K562 (cell line): ENCODE data around the gene AKAP13. TPM values are rescaled to one million over a fixed set of nuclear protein-coding genes. Genes with fewer than 3 reads are reported as not detected.

ENCODE experiments used
- ATAC-seq: fragments of 200-7000 bp; cut with Tn5 transposase; 3 replicates; pipeline ENCODE4 v1.9.1; 2020; ENCODE audit warnings: moderate library complexity
- BruUV-seq: library from RNA; stranded (reverse); fragments of 400-500 nt; replicated peaks from 2 replicates; lab custom pipeline; 2021; lab: Mats Ljungman, UMichigan
- CTCF ChIA-PET: fragments of 300-600 bp; formaldehyde crosslinking; extraction: SDS; loops from one replicate; lab custom pipeline; 2021; ENCODE audit warnings: low intra/inter-chr PET ratio; lab: Yijun Ruan, JAX
- POLR2A ChIA-PET: fragments of 300-600, 350-650 bp; sonication (Branson Sonifier 250); formaldehyde crosslinking; extraction: SDS; loops from one replicate; lab custom pipeline; 2021; ENCODE audit warnings: antibody characterized with exemption, inconsistent platforms; lab: Yijun Ruan, JAX
- DNase-seq, 4 experiments: peaks; one replicate each; pipeline versions ENCODE4 v3.0.0 to v3.0.0-alpha.2; 2011 to 2018; ENCODE audit warnings: low spot score in 3 of 4, mixed read lengths in 3 of 4; ENCODE audit errors: extremely low read depth in 1 of 4
- FAIRE-seq: peaks from 2 replicates; lab custom pipeline; 2011; peaks lifted over from hg19 to GRCh38; lab: Jason Lieb, UNC
- H2AFZ ChIP-seq: 2 replicates; pipeline ENCODE4 v1.6.0; 2011; ENCODE audit warnings: low read depth, low read length, control low read depth, inconsistent platforms
- H3K27ac ChIP-seq: fragments of 200-600 bp; 3 replicates; pipeline ENCODE4 v1.8.0; 2011; ENCODE audit warnings: low read depth, mild to moderate bottlenecking, control low read depth, inconsistent platforms, low read length, moderate library complexity, mixed read lengths; ENCODE audit errors: extremely low read depth
- H3K27me3 ChIP-seq, 2 experiments: fragments of 300-600 bp in 1 of 2; 2 replicates in 1 of 2; 3 replicates in 1 of 2; pipeline versions ENCODE4 v1.6.0 to v1.8.0; 2011; ENCODE audit warnings: inconsistent platforms in 2 of 2, low read length in 2 of 2, mild to moderate bottlenecking in 1 of 2, mixed read lengths in 1 of 2, moderate library complexity in 1 of 2; ENCODE audit not compliant: control insufficient read depth in 2 of 2, insufficient read depth in 2 of 2
- H3K36me3 ChIP-seq: fragments of 300-600 bp; 3 replicates; pipeline ENCODE4 v1.8.0; 2011; ENCODE audit warnings: mild to moderate bottlenecking, low read length, inconsistent platforms; ENCODE audit not compliant: control insufficient read depth, insufficient read depth
- H3K4me1 ChIP-seq, 2 experiments: fragments of 200-600 bp in 1 of 2; replicated peaks in 1 of 2; 2 replicates in 1 of 2; 3 replicates in 1 of 2; pipeline versions ENCODE4 v1.5.1 to v1.8.0; 2011; ENCODE audit warnings: inconsistent platforms in 2 of 2, low read length in 2 of 2, mild to moderate bottlenecking in 1 of 2, mixed read lengths in 1 of 2, moderate library complexity in 1 of 2; ENCODE audit not compliant: control insufficient read depth in 2 of 2, insufficient read depth in 2 of 2
- H3K4me2 ChIP-seq: 2 replicates; pipeline ENCODE4 v1.6.1; 2011; ENCODE audit warnings: low read length, control low read depth, inconsistent platforms, mixed read lengths; ENCODE audit not compliant: insufficient read depth
- H3K4me3 ChIP-seq: fragments of 200-600 bp; sonication (generic), shearing (Covaris generic); 2 replicates; pipeline ENCODE4 v1.5.1; 2016; ENCODE audit warnings: control low read depth, inconsistent platforms
- H3K79me2 ChIP-seq: fragments of 200-600 bp; 3 replicates; pipeline ENCODE4 v1.8.0; 2011; ENCODE audit warnings: low read length, inconsistent platforms; ENCODE audit not compliant: control insufficient read depth, insufficient read depth
- H3K9ac ChIP-seq, 2 experiments: 2 replicates each; pipeline versions ENCODE4 v1.6.0 to v1.6.1; 2011; ENCODE audit warnings: low read depth in 2 of 2, low read length in 2 of 2, control low read depth in 1 of 2, inconsistent platforms in 1 of 2, mild to moderate bottlenecking in 1 of 2, mixed read lengths in 1 of 2; ENCODE audit not compliant: insufficient read depth in 1 of 2
- H3K9me1 ChIP-seq: one replicate; pipeline ENCODE4 v1.6.0; 2011; ENCODE audit warnings: inconsistent platforms, mild to moderate bottlenecking, low read length, moderate library complexity; ENCODE audit not compliant: control insufficient read depth, insufficient read depth
- H3K9me3 ChIP-seq: replicated peaks from 2 replicates; pipeline ENCODE4 v1.5.1; 2011; ENCODE audit warnings: low read depth, low read length, inconsistent platforms; ENCODE audit not compliant: control insufficient read depth, insufficient read depth
- H4K20me1 ChIP-seq: replicated peaks from 2 replicates; pipeline ENCODE4 v1.6.1; 2011; ENCODE audit warnings: low read length, inconsistent platforms, mixed read lengths; ENCODE audit not compliant: control insufficient read depth, insufficient read depth
- CTCF ChIP-seq, 3 experiments: IDR thresholded peaks in 2 of 3; conservative IDR thresholded peaks in 1 of 3; 2 replicates each; pipeline ENCODE4 v1.5.1; 2011 to 2012; ENCODE audit warnings: low read length in 3 of 3, mild to moderate bottlenecking in 3 of 3, control low read depth in 2 of 3, improper control_type of control experiment in 1 of 3, inconsistent platforms in 1 of 3, low read depth in 1 of 3, mixed read lengths in 1 of 3, moderate library complexity in 1 of 3; ENCODE audit not compliant: insufficient read depth in 2 of 3
- ETV1 ChIP-seq: fragments of 450-650 bp; conservative IDR thresholded peaks from 2 replicates; pipeline ENCODE4 v1.6.1; 2016; ENCODE audit warnings: missing genetic modification characterization, control low read depth, low read depth, missing compliant biosample characterization
- FOXK2 ChIP-seq, 2 experiments: fragments of 450-650 bp; IDR thresholded peaks in 1 of 2; conservative IDR thresholded peaks in 1 of 2; 2 replicates each; pipeline ENCODE4 v1.6.1; 2016; ENCODE audit warnings: low read depth in 2 of 2, mild to moderate bottlenecking in 1 of 2
- HIVEP1 ChIP-seq: fragments of 250-450 bp; sonication (Bioruptor Pico); IDR thresholded peaks from 2 replicates; pipeline ENCODE4 v1.4.0; 2020; ENCODE audit warnings: mild to moderate bottlenecking
- NCOA4 ChIP-seq: fragments of 450-650 bp; IDR thresholded peaks from 2 replicates; pipeline ENCODE4 v1.6.1; 2018; ENCODE audit warnings: mild to moderate bottlenecking; ENCODE audit not compliant: partially characterized antibody
- NFATC3 ChIP-seq: fragments of 450-650 bp; IDR thresholded peaks from 2 replicates; pipeline ENCODE4 v1.6.1; 2017; ENCODE audit warnings: mild to moderate bottlenecking
- PURB ChIP-seq: sonication (generic); formaldehyde crosslinking; IDR thresholded peaks from 2 replicates; pipeline ENCODE4 v1.9.0; 2021; ENCODE audit warnings: low read depth, mild to moderate bottlenecking, missing genetic modification reagents
- RAD21 ChIP-seq, 2 experiments: fragments of 250-450 bp in 1 of 2; fragments of 450-650 bp in 1 of 2; sonication (Bioruptor Pico) in 1 of 2; formaldehyde crosslinking in 1 of 2; IDR thresholded peaks in 1 of 2; conservative IDR thresholded peaks in 1 of 2; 2 replicates each; pipeline versions ENCODE4 v1.4.0 to v1.8.0; 2020 to 2022; ENCODE audit warnings: mild to moderate bottlenecking in 2 of 2, moderate library complexity in 1 of 2
- RBBP5 ChIP-seq: fragments of 200-600 bp; sonication (generic); IDR thresholded peaks from 2 replicates; pipeline ENCODE4 v1.6.1; 2012; ENCODE audit warnings: borderline replicate concordance, mild to moderate bottlenecking, low read length, control low read depth, inconsistent platforms; ENCODE audit not compliant: insufficient read depth, poor library complexity, severe bottlenecking
- SUPT5H ChIP-seq: fragments of 450-650 bp; IDR thresholded peaks from 2 replicates; pipeline ENCODE4 v1.6.1; 2016
- TFAM ChIP-seq: fragments of 250-450 bp; sonication (Bioruptor Pico); conservative IDR thresholded peaks from 2 replicates; pipeline ENCODE4 v1.5.0; 2021; ENCODE audit warnings: mild to moderate bottlenecking, moderate library complexity
- YY1 ChIP-seq, 3 experiments: IDR thresholded peaks; 2 replicates each; pipeline ENCODE4 v1.6.1; 2011; ENCODE audit warnings: low read length in 2 of 3, mild to moderate bottlenecking in 2 of 3, moderate library complexity in 2 of 3, borderline replicate concordance in 1 of 3, control low read depth in 1 of 3, low read depth in 1 of 3; ENCODE audit not compliant: insufficient read depth in 3 of 3, insufficient replicate concordance in 2 of 3, control insufficient read depth in 1 of 3, insufficient read length in 1 of 3; ENCODE audit errors: extremely low read depth in 1 of 3
- ZC3H11A ChIP-seq: IDR thresholded peaks from 2 replicates; pipeline ENCODE4 v1.6.1; 2012; ENCODE audit warnings: low read depth, low read length, improper control_type of control experiment
- ZNF347 ChIP-seq: fragments of 450-650 bp; formaldehyde crosslinking; IDR thresholded peaks from 2 replicates; pipeline ENCODE4 v1.4.0; 2020; ENCODE audit warnings: low read depth, mild to moderate bottlenecking, moderate library complexity
- WGBS: fragments of 100-300 bp; shearing (Covaris generic); methylation state at CpG from one replicate; pipeline ENCODE4 v1.1.6; 2016; ENCODE audit warnings: low coverage, mixed read lengths; ENCODE audit not compliant: insufficient coverage; ENCODE audit errors: missing lambda C conversion rate; 5-methylcytosine and 5-hydroxymethylcytosine counted together
- in situ Hi-C: fragments of 300-500 bp; cut with MboI; formaldehyde crosslinking; loops from 4 replicates; pipeline ENCODE4 v1.15.0; 2018; ENCODE audit warnings: inconsistent platforms, mixed read lengths
- intact Hi-C: fragments of 100-400 bp; cut with micrococcal nuclease; formaldehyde crosslinking; loops from 2 replicates; pipeline ENCODE4 v1.14.2; 2022
- polyA plus RNA-seq, 8 experiments: library from polyadenylated mRNA; depleted of rRNA in 4 of 8; stranded (reverse) in 5 of 8; unstranded in 3 of 8; fragments of >200 nt; fragmentation: Nextera tagmentation in 2 of 8; fragmentation: Illumina TruSeq in 1 of 8; extraction: Ambion mirVana in 2 of 8; extraction: Trizol in 1 of 8; gene quantifications; 2 replicates each; pipeline versions ENCODE4 v1.2.1 to v1.2.3, GENCODE V29; 2011 to 2014; ENCODE audit warnings: inconsistent platforms in 1 of 8, missing spikeins in 1 of 8
- total RNA-seq, 7 experiments: library from RNA; depleted of rRNA in 6 of 7; stranded (reverse); fragments of >200 nt in 6 of 7; fragmentation: Illumina TruSeq in 2 of 7; extraction: Trizol in 2 of 7; gene quantifications; 2 replicates each; pipeline versions ENCODE4 v1.2.1 to v1.2.3, GENCODE V29; 2011 to 2021; ENCODE audit warnings: low replicate concordance in 1 of 7
- TF ChIP-seq, protein P1 (sequence below): sonication (generic); formaldehyde crosslinking; IDR thresholded peaks from 2 replicates; pipeline ENCODE4 v1.8.0; 2023; ENCODE audit warnings: mild to moderate bottlenecking, missing genetic modification reagents

Gene AKAP13
- total and polyA plus RNA-seq, 9 of the 15 experiments (the other 6 are each of a cell fraction or from before 2014, with no cell fraction given) = 0.03 to 1.7 (median 0.42) TPM

- FAIRE-seq (peak; percentile 84), ATAC-seq (peak; percentile 97), DNase-seq (peak; percentile 38 to 59 (median 40))
- H3K4me2 ChIP-seq = no peak overlapping the region
- no peak overlapping the region for H2AFZ ChIP-seq
- BruUV-seq = no TSS peak
- peaks cover 14 to 33% of the 10 kb centered on the region in 2 experiments; a peak in 3 of 5 replicates for H3K27me3 ChIP-seq
- H3K36me3 ChIP-seq = no peaks in the 10 kb centered on the region
- 0% methylated on average over 14 of the region's 14 CpGs for WGBS
- H3K9me1 ChIP-seq = no peaks in the 10 kb centered on the region
- intact Hi-C loops = loop anchor here (5.0 kb wide), 1 partner anchor 176 kb away; no protein-coding TSS in a partner anchor
- no peaks in the 10 kb centered on the region for H4K20me1 ChIP-seq
- H3K79me2 ChIP-seq = no peaks in the 10 kb centered on the region
- H3K4me1 ChIP-seq = no peaks in the 10 kb centered on the region; a peak in 1 of 5 replicates
- no peak overlapping the region for H3K9ac ChIP-seq
- in situ Hi-C loops = no loop called here
- no peak overlapping the region for H3K27ac ChIP-seq
- no peak overlapping the region for H3K4me3 ChIP-seq
- no peaks in the 10 kb centered on the region for H3K9me3 ChIP-seq
- ChIA-PET CTCF (interaction anchor here (0.7 to 1.0 kb wide), 2 partner anchors 171 to 174 kb away, joined by 3 read pairs; no protein-coding TSS in a partner anchor), POLR2A (interaction anchor here (0.7 kb wide), 1 partner anchor 33 kb away, joined by 3 read pairs; no protein-coding TSS in a partner anchor)
- TF ChIP-seq SUPT5H = no peak
- TF ChIP-seq ETV1 = peak; percentile 91
- no peak for TF ChIP-seq PURB
- no peak for TF ChIP-seq NFATC3
- no peak for TF ChIP-seq ZC3H11A
- TF ChIP-seq CTCF (IDR thresholded peaks at IDR 0.05 in 2 of 3, conservative IDR thresholded peaks at IDR 0.05 in 1 of 3; ENCODE audit: insufficient read depth in 2 of 3, low read depth in 1 of 3, low read length in 3 of 3) = peak; percentile 70 to 77 (median 74)
- TF ChIP-seq HIVEP1 (CRISPR knock-in tag) = no peak
- no peak for TF ChIP-seq ZNF347 (CRISPR knock-in tag)
- TF ChIP-seq, protein P1, sequence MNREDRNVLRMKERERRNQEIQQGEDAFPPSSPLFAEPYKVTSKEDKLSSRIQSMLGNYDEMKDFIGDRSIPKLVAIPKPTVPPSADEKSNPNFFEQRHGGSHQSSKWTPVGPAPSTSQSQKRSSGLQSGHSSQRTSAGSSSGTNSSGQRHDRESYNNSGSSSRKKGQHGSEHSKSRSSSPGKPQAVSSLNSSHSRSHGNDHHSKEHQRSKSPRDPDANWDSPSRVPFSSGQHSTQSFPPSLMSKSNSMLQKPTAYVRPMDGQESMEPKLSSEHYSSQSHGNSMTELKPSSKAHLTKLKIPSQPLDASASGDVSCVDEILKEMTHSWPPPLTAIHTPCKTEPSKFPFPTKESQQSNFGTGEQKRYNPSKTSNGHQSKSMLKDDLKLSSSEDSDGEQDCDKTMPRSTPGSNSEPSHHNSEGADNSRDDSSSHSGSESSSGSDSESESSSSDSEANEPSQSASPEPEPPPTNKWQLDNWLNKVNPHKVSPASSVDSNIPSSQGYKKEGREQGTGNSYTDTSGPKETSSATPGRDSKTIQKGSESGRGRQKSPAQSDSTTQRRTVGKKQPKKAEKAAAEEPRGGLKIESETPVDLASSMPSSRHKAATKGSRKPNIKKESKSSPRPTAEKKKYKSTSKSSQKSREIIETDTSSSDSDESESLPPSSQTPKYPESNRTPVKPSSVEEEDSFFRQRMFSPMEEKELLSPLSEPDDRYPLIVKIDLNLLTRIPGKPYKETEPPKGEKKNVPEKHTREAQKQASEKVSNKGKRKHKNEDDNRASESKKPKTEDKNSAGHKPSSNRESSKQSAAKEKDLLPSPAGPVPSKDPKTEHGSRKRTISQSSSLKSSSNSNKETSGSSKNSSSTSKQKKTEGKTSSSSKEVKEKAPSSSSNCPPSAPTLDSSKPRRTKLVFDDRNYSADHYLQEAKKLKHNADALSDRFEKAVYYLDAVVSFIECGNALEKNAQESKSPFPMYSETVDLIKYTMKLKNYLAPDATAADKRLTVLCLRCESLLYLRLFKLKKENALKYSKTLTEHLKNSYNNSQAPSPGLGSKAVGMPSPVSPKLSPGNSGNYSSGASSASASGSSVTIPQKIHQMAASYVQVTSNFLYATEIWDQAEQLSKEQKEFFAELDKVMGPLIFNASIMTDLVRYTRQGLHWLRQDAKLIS (CRISPR knock-in tag) = no peak
- TF ChIP-seq FOXK2 (conservative IDR thresholded peaks at IDR 0.05 in 1 of 2, IDR thresholded peaks at IDR 0.05 in 1 of 2; ENCODE audit: low read depth in 2 of 2) = no peak
- no peak for TF ChIP-seq RBBP5
- TF ChIP-seq RAD21 (CRISPR knock-in tag; conservative IDR thresholded peaks at IDR 0.05 in 1 of 2, IDR thresholded peaks at IDR 0.05 in 1 of 2) = peak in 1 of 2 experiments; percentile 60; a peak in 3 of 4 replicates
- peak in 1 of 3 experiments; percentile 11 for TF ChIP-seq YY1 (IDR thresholded peaks at IDR 0.05; ENCODE audit: borderline replicate concordance in 1 of 3, control insufficient read depth in 1 of 3, extremely low read depth in 1 of 3, insufficient read depth in 3 of 3, insufficient read length in 1 of 3, insufficient replicate concordance in 2 of 3, low read depth in 1 of 3, low read length in 2 of 3)
- TF ChIP-seq TFAM (CRISPR knock-in tag) = no peak
- TF ChIP-seq NCOA4 = no peak
These were observed 49.4 kb upstream of the AKAP13 start for GRCh38 chr15:85330901-85331588.
